HCT116 (cell line): ENCODE data around the gene NOX1.

Experiments used
- ATF3 ChIP-seq: IDR thresholded peaks from 2 replicates; pipeline ENCODE4 v1.6.1; 2012
- CEBPB ChIP-seq: IDR thresholded peaks from 2 replicates; pipeline ENCODE4 v1.6.1; 2012; ENCODE audit warnings: low read depth
- CTCF ChIP-seq, 3 experiments: fragments of 200-600 bp in 1 of 3; sonication (generic) in 1 of 3; IDR thresholded peaks in 2 of 3; conservative IDR thresholded peaks in 1 of 3; 2 replicates each; pipeline ENCODE4 v1.5.1; 2012 to 2017; ENCODE audit warnings: low read depth in 2 of 3, low read length in 2 of 3, antibody characterized with exemption in 1 of 3, borderline replicate concordance in 1 of 3, control low read depth in 1 of 3, mild to moderate bottlenecking in 1 of 3, mixed read lengths in 1 of 3, mixed run types in 1 of 3, moderate library complexity in 1 of 3; ENCODE audit not compliant: insufficient read depth in 1 of 3
- JUND ChIP-seq: IDR thresholded peaks from 2 replicates; pipeline ENCODE4 v1.6.1; 2012
- POLR2A ChIP-seq: IDR thresholded peaks from 2 replicates; pipeline ENCODE4 v1.7.0; 2011; ENCODE audit warnings: borderline replicate concordance; ENCODE audit not compliant: insufficient read depth, insufficient read length; ENCODE audit errors: extremely low read depth
- POLR2AphosphoS5 ChIP-seq: IDR thresholded peaks from 2 replicates; pipeline ENCODE4 v1.6.1; 2011; ENCODE audit warnings: mild to moderate bottlenecking, low read depth, low read length, moderate library complexity
- RAD21 ChIP-seq: IDR thresholded peaks from 2 replicates; pipeline ENCODE4 v1.6.1; 2012; ENCODE audit warnings: low read depth, mild to moderate bottlenecking
- REST ChIP-seq: IDR thresholded peaks from 2 replicates; pipeline ENCODE4 v1.6.1; 2012; ENCODE audit warnings: low read depth
- ZBTB33 ChIP-seq: IDR thresholded peaks from 2 replicates; pipeline ENCODE4 v1.6.1; 2011; ENCODE audit warnings: mild to moderate bottlenecking, low read length, moderate library complexity; ENCODE audit not compliant: insufficient replicate concordance; ENCODE audit errors: extremely low read depth
- ZNF274 ChIP-seq: fragments of 200-500 bp; sonication (Bioruptor generic); IDR thresholded peaks from 2 replicates; pipeline ENCODE4 v1.6.1; 2014; ENCODE audit warnings: mild to moderate bottlenecking, low read depth, low read length, inconsistent platforms

GRCh38 chrX:100911731-100912130, 37.6 kb upstream of the NOX1 start:
- TF ChIP-seq ZBTB33 (no peak), RAD21 (no peak), CTCF (IDR thresholded peaks at IDR 0.05 in 2 of 3, conservative IDR thresholded peaks at IDR 0.05 in 1 of 3; ENCODE audit: borderline replicate concordance in 1 of 3, insufficient read depth in 1 of 3, low read depth in 2 of 3, low read length in 2 of 3) (no peak), REST (no peak), ATF3 (no peak), POLR2A (no peak), ZNF274 (no peak), JUND (no peak), CEBPB (no peak), POLR2AphosphoS5 (no peak)
